Keratinocyte (primary cell): ENCODE results near the gene IL1RAPL2. TPM values are rescaled to one million over a fixed set of nuclear protein-coding genes. Genes with fewer than 3 reads are reported as not detected.

ENCODE experiments used
- DNase-seq: peaks from one replicate; pipeline ENCODE4 v3.0.0-alpha.2; 2011; ENCODE audit warnings: low read depth, missing footprints, low spot score
- FAIRE-seq: peaks from 2 replicates; lab custom pipeline; 2011; peaks lifted over from hg19 to GRCh38; lab: Jason Lieb, UNC
- H2AFZ ChIP-seq: 2 replicates; pipeline ENCODE4 v1.6.0; 2012; ENCODE audit warnings: low read length, control low read depth, inconsistent platforms; ENCODE audit not compliant: control insufficient read depth
- H3K27ac ChIP-seq: 2 replicates; pipeline ENCODE4 v1.5.1; 2011; ENCODE audit warnings: low read length; ENCODE audit not compliant: control insufficient read depth, insufficient read depth
- H3K27me3 ChIP-seq: 3 replicates; pipeline ENCODE4 v1.6.0; 2011; ENCODE audit warnings: low read length; ENCODE audit not compliant: control insufficient read depth, insufficient read depth; ENCODE audit errors: extremely low read depth
- H3K36me3 ChIP-seq, 2 experiments: 2 replicates in 1 of 2; 3 replicates in 1 of 2; pipeline ENCODE4 v1.5.1; 2011; ENCODE audit warnings: low read length in 2 of 2, mild to moderate bottlenecking in 1 of 2; ENCODE audit not compliant: control insufficient read depth in 2 of 2, insufficient read depth in 2 of 2; ENCODE audit errors: extremely low read depth in 1 of 2
- H3K4me1 ChIP-seq: 3 replicates; pipeline ENCODE4 v1.5.1; 2011; ENCODE audit warnings: low read length; ENCODE audit not compliant: control insufficient read depth, insufficient read depth; ENCODE audit errors: extremely low read depth
- H3K4me2 ChIP-seq: 3 replicates; pipeline ENCODE4 v1.6.0; 2011; ENCODE audit warnings: low read depth, low read length; ENCODE audit not compliant: control insufficient read depth, insufficient read depth; ENCODE audit errors: extremely low read depth
- H3K4me3 ChIP-seq, 3 experiments: fragments of 200-600 bp in 1 of 3; sonication (generic) in 1 of 3; 2 replicates in 2 of 3; 3 replicates in 1 of 3; pipeline ENCODE4 v1.5.1; 2011 to 2016; ENCODE audit warnings: low read length in 3 of 3, mild to moderate bottlenecking in 3 of 3, control low read depth in 2 of 3, inconsistent platforms in 1 of 3, low read depth in 1 of 3, mixed read lengths in 1 of 3, mixed run types in 1 of 3, moderate library complexity in 1 of 3; ENCODE audit not compliant: control insufficient read depth in 2 of 3, insufficient read depth in 2 of 3; ENCODE audit errors: extremely low read depth in 1 of 3
- H3K79me2 ChIP-seq: 2 replicates; pipeline ENCODE4 v1.6.0; 2012; ENCODE audit warnings: low read length; ENCODE audit not compliant: control insufficient read depth, insufficient read depth
- H3K9ac ChIP-seq: 3 replicates; pipeline ENCODE4 v1.6.0; 2011; ENCODE audit warnings: low read length; ENCODE audit not compliant: control insufficient read depth, insufficient read depth; ENCODE audit errors: extremely low read depth
- H3K9me1 ChIP-seq: 3 replicates; pipeline ENCODE4 v1.6.0; 2011; ENCODE audit warnings: low read length; ENCODE audit not compliant: control insufficient read depth, insufficient read depth; ENCODE audit errors: extremely low read depth
- H3K9me3 ChIP-seq: 2 replicates; pipeline ENCODE4 v1.5.1; 2012; ENCODE audit warnings: low read depth, low read length; ENCODE audit not compliant: control insufficient read depth
- H4K20me1 ChIP-seq: 3 replicates; pipeline ENCODE4 v1.6.0; 2011; ENCODE audit warnings: low read length; ENCODE audit not compliant: control insufficient read depth, insufficient read depth; ENCODE audit errors: extremely low read depth
- CTCF ChIP-seq, 3 experiments: IDR thresholded peaks in 1 of 3; conservative IDR thresholded peaks in 1 of 3; optimal IDR thresholded peaks in 1 of 3; 2 replicates in 2 of 3; 3 replicates in 1 of 3; pipeline versions ENCODE3 to v1.5.1; 2011; ENCODE audit warnings: low read length in 3 of 3, mild to moderate bottlenecking in 3 of 3, moderate library complexity in 2 of 3, control low read depth in 1 of 3, inconsistent platforms in 1 of 3; ENCODE audit not compliant: insufficient read depth in 2 of 3; ENCODE audit errors: extremely low read depth in 1 of 3
- EZH2 ChIP-seq: IDR thresholded peaks from one replicate; pipeline ENCODE4 v1.6.1; 2012; ENCODE audit warnings: inconsistent platforms, mild to moderate bottlenecking, low read length, moderate library complexity
- dilution Hi-C: fragments of 300-500 bp; cut with MboI; formaldehyde crosslinking; loops from one replicate; pipeline ENCODE4 v1.7.0; 2020; ENCODE audit warnings: low sequenced_read_pairs; ENCODE audit not compliant: extremely low pct_ligation_motif_present
- polyA plus RNA-seq, 5 experiments: library from polyadenylated mRNA; depleted of rRNA in 3 of 5; stranded (reverse) in 3 of 5; stranded (forward) in 1 of 5; unstranded in 1 of 5; fragments of >200 nt; gene quantifications; 1 replicate in 1 of 5; 2 replicates in 3 of 5; 3 replicates in 1 of 5; pipeline versions ENCODE4 v1.2.1 to v1.2.3, GENCODE V29; 2011 to 2012; ENCODE audit warnings: missing spikeins in 2 of 5, low read depth in 1 of 5, low replicate concordance in 1 of 5

IL1RAPL2 gene
- polyA plus RNA-seq, 1 donor (not counting 4 experiments of a cell fraction or from before 2014, with no cell fraction given), result 0.24 TPM

GRCh38 chrX:104863466-104863865, 297.5 kb downstream of the IL1RAPL2 start:
- H4K20me1 ChIP-seq, result no peaks in the 10 kb centered on the region
- no peak overlapping the region for H3K4me3 ChIP-seq
- H3K79me2 ChIP-seq, result no peaks in the 10 kb centered on the region
- H3K9me1 ChIP-seq, result no peaks in the 10 kb centered on the region
- H2AFZ ChIP-seq, result no peak overlapping the region
- no peak overlapping the region for H3K9ac ChIP-seq
- FAIRE-seq, result no peak
- H3K4me1 ChIP-seq, result no peaks in the 10 kb centered on the region
- H3K27ac ChIP-seq, result no peak overlapping the region
- no peak for TF ChIP-seq EZH2
- no peak for TF ChIP-seq CTCF (optimal IDR thresholded peaks at IDR 0.05 in 1 of 3, IDR thresholded peaks at IDR 0.05 in 1 of 3, conservative IDR thresholded peaks at IDR 0.05 in 1 of 3; ENCODE audit: extremely low read depth in 1 of 3, insufficient read depth in 2 of 3, low read length in 3 of 3)
- no peaks in the 10 kb centered on the region for H3K9me3 ChIP-seq
- no peak for DNase-seq
- H3K4me2 ChIP-seq, result no peak overlapping the region
- dilution Hi-C loops, result no loop called here
- no peaks in the 10 kb centered on the region for H3K27me3 ChIP-seq
- H3K36me3 ChIP-seq, result no peaks in the 10 kb centered on the region

DNA sequence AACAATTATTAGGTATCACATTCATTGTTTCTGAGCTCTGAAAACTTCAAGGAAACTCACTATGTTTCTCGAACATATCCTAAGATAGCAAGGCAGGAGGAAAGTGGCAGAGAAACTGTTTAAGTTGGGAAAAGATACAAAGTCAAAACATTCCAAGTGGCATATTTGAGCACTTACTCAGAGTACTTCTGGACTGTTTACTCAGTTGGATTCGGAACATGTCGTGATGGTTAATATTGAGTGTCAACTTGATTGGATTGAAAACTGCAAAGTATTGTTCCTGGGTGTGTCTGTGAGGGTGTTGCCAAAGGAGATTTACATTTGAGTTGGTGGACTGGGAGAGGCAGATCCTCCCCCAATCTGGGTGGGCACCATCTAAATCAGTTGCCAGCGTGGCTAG, 298.3 kb downstream of the IL1RAPL2 start:
- FAIRE-seq, result no peak

More for the DNA sequence above, 298.3 kb downstream of the IL1RAPL2 start:
- H3K9ac ChIP-seq, result no peak overlapping the region
- TF ChIP-seq EZH2, result no peak
- TF ChIP-seq CTCF (optimal IDR thresholded peaks at IDR 0.05 in 1 of 3, IDR thresholded peaks at IDR 0.05 in 1 of 3, conservative IDR thresholded peaks at IDR 0.05 in 1 of 3; ENCODE audit: extremely low read depth in 1 of 3, insufficient read depth in 2 of 3, low read length in 3 of 3), result no peak
- H3K4me1 ChIP-seq, result no peaks in the 10 kb centered on the region
- no peak overlapping the region for H2AFZ ChIP-seq
- H3K79me2 ChIP-seq, result no peaks in the 10 kb centered on the region
- H3K27ac ChIP-seq, result no peak overlapping the region
- dilution Hi-C loops, result no loop called here
- H4K20me1 ChIP-seq, result no peaks in the 10 kb centered on the region
- no peak for DNase-seq
- H3K27me3 ChIP-seq, result no peaks in the 10 kb centered on the region
- no peaks in the 10 kb centered on the region for H3K36me3 ChIP-seq
- no peak overlapping the region for H3K4me3 ChIP-seq
- H3K4me2 ChIP-seq, result no peak overlapping the region
- no peaks in the 10 kb centered on the region for H3K9me1 ChIP-seq
- H3K9me3 ChIP-seq, result no peaks in the 10 kb centered on the region
